Measurements from ENCODE around the gene ECHDC1. TPM values are rescaled to one million over a fixed set of nuclear protein-coding genes. Genes with fewer than 3 reads are reported as not detected.

The ECHDC1 gene
- total and polyA plus RNA-seq, 12 donors = 25.0 to 98.7 (median 38.4) TPM

- no peak for DNase-seq
- no peaks in the 10 kb centered on the region for H3K9me3 ChIP-seq (replicated peaks in 1 of 3)
- peaks cover 0 to 10% of the 10 kb centered on the region in 2 donors for H3K4me1 ChIP-seq (replicated peaks in 1 of 2)
- no peaks in the 10 kb centered on the region for H3K27me3 ChIP-seq
- H3K36me3 ChIP-seq (replicated peaks in 1 of 2) = no peaks in the 10 kb centered on the region
- H3K27ac ChIP-seq = no peak overlapping the region
- WGBS, 4 donors = 69 to 77% (median 71%) methylated on average over 6 of the region's 6 CpGs
- H3K4me3 ChIP-seq = no peak overlapping the region
- intact Hi-C loops (cut with DNase I) = loop anchor here (10.0 kb wide), 1 partner anchor 244 kb away; no protein-coding TSS in a partner anchor
- no peak for TF ChIP-seq CTCF (IDR thresholded peaks at IDR 0.05)
- TF ChIP-seq POLR2A (IDR thresholded peaks at IDR 0.05) = no peak
These were observed 42.2 kb downstream of the ECHDC1 start for GRCh38 chr6:127301199-127301700.

- H3K27ac ChIP-seq = no peak overlapping the region
- H3K4me1 ChIP-seq (replicated peaks in 1 of 2) = peaks cover 0 to 10% of the 10 kb centered on the region in 2 donors
- H3K36me3 ChIP-seq (replicated peaks in 1 of 2) = no peaks in the 10 kb centered on the region
- no peak for DNase-seq
- no peaks in the 10 kb centered on the region for H3K27me3 ChIP-seq
- TF ChIP-seq CTCF (IDR thresholded peaks at IDR 0.05) (no peak), POLR2A (IDR thresholded peaks at IDR 0.05) (no peak)
- H3K4me3 ChIP-seq = no peak overlapping the region
- intact Hi-C loops (cut with DNase I) = loop anchor here (10.0 kb wide), 1 partner anchor 244 kb away; no protein-coding TSS in a partner anchor
- H3K9me3 ChIP-seq (replicated peaks in 1 of 3) = no peaks in the 10 kb centered on the region
These were observed 43.0 kb downstream of the ECHDC1 start for GRCh38 chr6:127300411-127300810.

GRCh38 chr6:127299522-127300240, 43.7 kb downstream of the ECHDC1 start:
- no peak for DNase-seq
- Histone ChIP-seq H3K36me3 (replicated peaks in 1 of 2) (no peaks in the 10 kb centered on the region), H3K4me3 (no peak overlapping the region), H3K27me3 (no peaks in the 10 kb centered on the region), H3K27ac (no peak overlapping the region), H3K4me1 (replicated peaks in 1 of 2) (peaks cover 0 to 10% of the 10 kb centered on the region in 2 donors), H3K9me3 (replicated peaks in 1 of 3) (no peaks in the 10 kb centered on the region)
- 89 to 96% (median 93%) methylated on average over 4 of the region's 4 CpGs for WGBS, 4 donors
- TF ChIP-seq POLR2A (IDR thresholded peaks at IDR 0.05) (no peak), CTCF (IDR thresholded peaks at IDR 0.05) (no peak)
- intact Hi-C loops (cut with DNase I) = loop anchor here (10.0 kb wide), 1 partner anchor 245 kb away; no protein-coding TSS in a partner anchor

GRCh38 chr6:127298475-127298874, 44.9 kb downstream of the ECHDC1 start:
- intact Hi-C loops (cut with DNase I) = no loop called here
- Histone ChIP-seq H3K4me3 (no peak overlapping the region), H3K27me3 (no peaks in the 10 kb centered on the region), H3K36me3 (replicated peaks in 1 of 2) (no peaks in the 10 kb centered on the region), H3K27ac (no peak overlapping the region), H3K9me3 (replicated peaks in 1 of 3) (no peaks in the 10 kb centered on the region), H3K4me1 (replicated peaks in 1 of 2) (peaks cover 0 to 10% of the 10 kb centered on the region in 2 donors)
- TF ChIP-seq CTCF (IDR thresholded peaks at IDR 0.05) (no peak), POLR2A (IDR thresholded peaks at IDR 0.05) (no peak)
- no peak for DNase-seq
- 71 to 98% (median 77%) methylated on average over 2 of the region's 2 CpGs for WGBS, 4 donors
